MCF 10A (cell line): Measurements from ENCODE around the gene PPARA. TPM values are rescaled to one million over a fixed set of nuclear protein-coding genes. Genes with fewer than 3 reads are reported as not detected.

Experiments used
- BruUV-seq: library from RNA; stranded (reverse); fragments of 400-500 nt; replicated peaks from 2 replicates; lab custom pipeline; 2021; lab: Mats Ljungman, UMichigan
- CTCF ChIA-PET: fragments of 300-600 bp; sonication (Branson Sonifier 250); formaldehyde crosslinking; extraction: SDS; loops from one replicate; lab custom pipeline; 2021; ENCODE audit warnings: antibody characterized with exemption, inconsistent platforms; lab: Yijun Ruan, JAX
- POLR2A ChIA-PET: fragments of 300-600, 350-650 bp; sonication (Branson Sonifier 250); formaldehyde crosslinking; extraction: SDS; loops from one replicate; lab custom pipeline; 2020; ENCODE audit warnings: antibody characterized with exemption, inconsistent platforms; lab: Yijun Ruan, JAX
- DNase-seq: peaks from one replicate; pipeline ENCODE4 v3.0.0-alpha.2; 2018; ENCODE audit not compliant: unreplicated experiment
- H3K27ac Mint-ChIP-seq: one replicate; pipeline ENCODE4 v1.8.0; 2022; ENCODE audit warnings: mild to moderate bottlenecking, low read depth, mixed read lengths; ENCODE audit not compliant: unreplicated experiment
- H3K27me3 Mint-ChIP-seq: one replicate; pipeline ENCODE4 v1.8.0; 2022; ENCODE audit warnings: mixed read lengths; ENCODE audit not compliant: insufficient read depth, unreplicated experiment
- H3K36me3 Mint-ChIP-seq: one replicate; pipeline ENCODE4 v1.8.0; 2022; ENCODE audit warnings: mild to moderate bottlenecking, moderate library complexity, mixed read lengths; ENCODE audit not compliant: insufficient read depth, unreplicated experiment
- H3K4me1 Mint-ChIP-seq: one replicate; pipeline ENCODE4 v1.8.0; 2022; ENCODE audit warnings: mixed read lengths; ENCODE audit not compliant: insufficient read depth, unreplicated experiment
- H3K4me3 Mint-ChIP-seq: one replicate; pipeline ENCODE4 v1.8.0; 2022; ENCODE audit warnings: mild to moderate bottlenecking, moderate library complexity, mixed read lengths; ENCODE audit not compliant: unreplicated experiment
- H3K9me3 Mint-ChIP-seq: one replicate; pipeline ENCODE4 v1.8.0; 2022; ENCODE audit warnings: mixed read lengths; ENCODE audit not compliant: unreplicated experiment
- intact Hi-C: fragments of 100-400 bp; cut with micrococcal nuclease; formaldehyde crosslinking; loops from 2 replicates; pipeline ENCODE4 v1.14.1; 2022
- total RNA-seq: library from RNA; stranded (reverse); gene quantifications from 2 replicates; pipeline ENCODE4 v1.2.3, GENCODE V29; 2022
- TF ChIP-seq, protein P1 (sequence below): fragments of 200-600 bp; IDR thresholded peaks from one replicate; pipeline ENCODE4 v1.8.0; 2022; ENCODE audit warnings: antibody characterized with exemption, mild to moderate bottlenecking; ENCODE audit not compliant: unreplicated experiment

Gene PPARA
- total RNA-seq, 1 experiment from 2014 or later: 8.0 TPM

GRCh38 chr22:46122980-46123693, 27.2 kb upstream of the PPARA start:
- Mint-ChIP-seq H3K27ac (no peak overlapping the region), H3K4me1 (peaks cover 5% of the 10 kb centered on the region), H3K27me3 (no peaks in the 10 kb centered on the region), H3K4me3 (no peak overlapping the region), H3K36me3 (peaks cover 16% of the 10 kb centered on the region), H3K9me3 (no peaks in the 10 kb centered on the region)
- CTCF ChIA-PET: interaction anchor here (0.7 to 6.9 kb wide), 18 partner anchors 10 to 420 kb away, joined by 3 to 157 read pairs (median 5); partner anchors contain the start of gene GTSE1
- intact Hi-C loops: loop anchor here (1.0 kb wide), 3 partner anchors 173 to 419 kb away; partner anchors contain the start of gene GTSE1
- DNase-seq: peak; percentile 24
- no TSS peak for BruUV-seq
- TF ChIP-seq, protein P1, sequence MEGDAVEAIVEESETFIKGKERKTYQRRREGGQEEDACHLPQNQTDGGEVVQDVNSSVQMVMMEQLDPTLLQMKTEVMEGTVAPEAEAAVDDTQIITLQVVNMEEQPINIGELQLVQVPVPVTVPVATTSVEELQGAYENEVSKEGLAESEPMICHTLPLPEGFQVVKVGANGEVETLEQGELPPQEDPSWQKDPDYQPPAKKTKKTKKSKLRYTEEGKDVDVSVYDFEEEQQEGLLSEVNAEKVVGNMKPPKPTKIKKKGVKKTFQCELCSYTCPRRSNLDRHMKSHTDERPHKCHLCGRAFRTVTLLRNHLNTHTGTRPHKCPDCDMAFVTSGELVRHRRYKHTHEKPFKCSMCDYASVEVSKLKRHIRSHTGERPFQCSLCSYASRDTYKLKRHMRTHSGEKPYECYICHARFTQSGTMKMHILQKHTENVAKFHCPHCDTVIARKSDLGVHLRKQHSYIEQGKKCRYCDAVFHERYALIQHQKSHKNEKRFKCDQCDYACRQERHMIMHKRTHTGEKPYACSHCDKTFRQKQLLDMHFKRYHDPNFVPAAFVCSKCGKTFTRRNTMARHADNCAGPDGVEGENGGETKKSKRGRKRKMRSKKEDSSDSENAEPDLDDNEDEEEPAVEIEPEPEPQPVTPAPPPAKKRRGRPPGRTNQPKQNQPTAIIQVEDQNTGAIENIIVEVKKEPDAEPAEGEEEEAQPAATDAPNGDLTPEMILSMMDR: no peak
- POLR2A ChIA-PET: no interaction called here

GRCh38 chr22:46123694-46124382, 26.5 kb upstream of the PPARA start:
- no peak for DNase-seq
- H3K36me3 Mint-ChIP-seq: peaks cover 9% of the 10 kb centered on the region
- H3K27me3 Mint-ChIP-seq: no peaks in the 10 kb centered on the region
- ChIA-PET CTCF (interaction anchor here (1.5 to 2.0 kb wide), 2 partner anchors 189 to 191 kb away, joined by 4 to 11 read pairs; no protein-coding TSS in a partner anchor), POLR2A (no interaction called here)
- H3K4me3 Mint-ChIP-seq: no peak overlapping the region
- no TSS peak for BruUV-seq
- no peak overlapping the region for H3K27ac Mint-ChIP-seq
- intact Hi-C loops: no loop called here
- H3K9me3 Mint-ChIP-seq: no peaks in the 10 kb centered on the region
- peaks cover 5% of the 10 kb centered on the region for H3K4me1 Mint-ChIP-seq
- TF ChIP-seq, protein P1: no peak

DNA sequence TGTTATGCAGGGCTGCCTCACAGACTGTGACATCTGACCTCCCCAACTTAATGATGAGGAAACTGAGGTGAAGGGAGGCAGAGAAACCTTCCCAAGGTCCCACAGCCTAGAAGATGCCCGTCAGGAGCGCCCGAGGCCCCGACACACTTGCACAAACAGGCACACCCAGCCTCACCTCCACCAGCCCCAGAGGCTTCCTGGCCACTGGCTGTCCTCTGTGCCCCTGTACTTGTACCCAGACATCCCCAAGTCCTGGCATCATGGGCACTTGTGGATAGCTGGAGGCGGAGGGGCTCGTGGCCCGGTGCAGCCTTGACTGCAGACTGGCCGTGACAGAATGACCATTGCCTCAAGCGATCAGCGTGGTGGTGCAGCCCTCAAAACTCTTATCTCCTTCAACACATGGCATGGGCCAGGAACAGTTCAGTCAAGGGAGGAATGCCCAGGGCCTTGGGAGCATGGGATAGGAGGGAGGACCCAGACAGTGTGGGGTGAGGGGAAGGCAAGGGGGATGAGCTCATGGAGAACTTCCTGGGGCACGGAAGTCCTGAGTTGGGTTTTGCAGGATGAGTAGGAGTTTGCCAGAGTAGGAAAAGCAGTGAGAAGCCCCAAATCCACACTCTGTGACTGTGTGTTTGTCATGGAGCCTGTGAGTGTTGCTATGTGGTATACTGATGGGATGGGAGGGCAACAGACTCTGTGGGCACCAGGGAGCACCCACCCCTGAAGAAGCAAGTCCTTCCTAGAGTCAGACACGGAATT, 25.8 kb upstream of the PPARA start:
- POLR2A ChIA-PET: no interaction called here
- Mint-ChIP-seq H3K4me3 (no peak overlapping the region), H3K36me3 (peaks cover 8% of the 10 kb centered on the region)

More for the DNA sequence above, 25.8 kb upstream of the PPARA start:
- intact Hi-C loops: no loop called here
- BruUV-seq: no TSS peak
- TF ChIP-seq, protein P1: no peak
- CTCF ChIA-PET: interaction anchor here (1.0 to 2.0 kb wide), 7 partner anchors 8 to 191 kb away, joined by 3 to 11 read pairs (median 4); no protein-coding TSS in a partner anchor
- peak; percentile 19 for DNase-seq
- Mint-ChIP-seq H3K27ac (peak overlapping the region; percentile 65), H3K27me3 (no peaks in the 10 kb centered on the region), H3K9me3 (no peaks in the 10 kb centered on the region), H3K4me1 (peaks cover 5% of the 10 kb centered on the region)
